HepG2 (cell line): ENCODE measurements around the gene GGA3. TPM values are rescaled to one million over a fixed set of nuclear protein-coding genes. Genes with fewer than 3 reads are reported as not detected.

Experiments
- HNF1A ChIP-seq, 2 experiments: sonication (generic) in 1 of 2; formaldehyde crosslinking in 1 of 2; IDR thresholded peaks; 2 replicates each; pipeline versions ENCODE4 v1.4.0 to v1.6.1; 2016 to 2020; ENCODE audit warnings: borderline replicate concordance in 1 of 2, low read depth in 1 of 2, mild to moderate bottlenecking in 1 of 2, missing genetic modification reagents in 1 of 2
- PTBP1 ChIP-seq: fragments of 200-400 bp; formaldehyde crosslinking; IDR thresholded peaks from 2 replicates; pipeline ENCODE4 v1.6.1; 2018; ENCODE audit warnings: low read length, low read depth; ENCODE audit not compliant: poor library complexity, severe bottlenecking
- XBP1 ChIP-seq: sonication (generic); formaldehyde crosslinking; IDR thresholded peaks from 2 replicates; pipeline ENCODE4 v1.5.0; 2020; ENCODE audit warnings: missing genetic modification reagents
- ZBTB10 ChIP-seq: sonication (generic); formaldehyde crosslinking; IDR thresholded peaks from 2 replicates; pipeline ENCODE4 v1.4.0; 2020; ENCODE audit warnings: missing genetic modification reagents, borderline replicate concordance
- ZHX1 ChIP-seq: sonication (generic); formaldehyde crosslinking; IDR thresholded peaks from 2 replicates; pipeline ENCODE4 v1.8.1; 2022; ENCODE audit warnings: low read depth, mild to moderate bottlenecking, missing genetic modification reagents
- ZNF160 ChIP-seq: sonication (generic); formaldehyde crosslinking; IDR thresholded peaks from 2 replicates; pipeline ENCODE4 v1.8.0; 2022; ENCODE audit warnings: mild to moderate bottlenecking, inconsistent platforms, missing genetic modification reagents
- ZNF264 ChIP-seq: sonication (generic); formaldehyde crosslinking; IDR thresholded peaks from 2 replicates; pipeline ENCODE4 v1.4.0; 2020; ENCODE audit warnings: missing genetic modification reagents
- ZNF687 ChIP-seq: sonication (generic); formaldehyde crosslinking; IDR thresholded peaks from 2 replicates; pipeline ENCODE4 v1.5.1; 2020; ENCODE audit warnings: mild to moderate bottlenecking, missing genetic modification reagents, moderate library complexity
- ZNF768 ChIP-seq: sonication (generic); formaldehyde crosslinking; IDR thresholded peaks from 2 replicates; pipeline ENCODE4 v1.4.0; 2020; ENCODE audit warnings: missing genetic modification reagents
- ZNF773 ChIP-seq: sonication (generic); formaldehyde crosslinking; IDR thresholded peaks from 2 replicates; pipeline ENCODE4 v1.4.0; 2020; ENCODE audit warnings: missing genetic modification reagents, borderline replicate concordance
- polyA plus RNA-seq, 8 experiments: library from polyadenylated mRNA; depleted of rRNA in 3 of 8; stranded (reverse) in 7 of 8; unstranded in 1 of 8; fragments of >200 nt; fragmentation: Illumina TruSeq in 4 of 8; extraction: Trizol in 4 of 8; gene quantifications; 2 replicates each; pipeline versions ENCODE4 v1.2.1 to v1.2.3, GENCODE V29; 2011 to 2016; ENCODE audit warnings: low read depth in 4 of 8, missing spikeins in 1 of 8, mixed read lengths in 1 of 8; ENCODE audit not compliant: insufficient read depth in 1 of 8
- total RNA-seq, 5 experiments: library from RNA; depleted of rRNA; stranded (reverse); fragments of >200 nt; fragmentation: Illumina TruSeq; extraction: Trizol; gene quantifications; 2 replicates each; pipeline ENCODE4 v1.2.3, GENCODE V29; 2016; ENCODE audit warnings: low read depth in 1 of 5
- TF ChIP-seq, protein P1 (sequence below): sonication (generic); formaldehyde crosslinking; IDR thresholded peaks from 2 replicates; pipeline ENCODE4 v1.4.0; 2020; ENCODE audit warnings: missing genetic modification reagents, borderline replicate concordance

GGA3 gene
- total and polyA plus RNA-seq, 2 of the 13 experiments (the other 11 are each of a cell fraction or from before 2014, with no cell fraction given): 28.4 to 43.7 TPM

DNA sequence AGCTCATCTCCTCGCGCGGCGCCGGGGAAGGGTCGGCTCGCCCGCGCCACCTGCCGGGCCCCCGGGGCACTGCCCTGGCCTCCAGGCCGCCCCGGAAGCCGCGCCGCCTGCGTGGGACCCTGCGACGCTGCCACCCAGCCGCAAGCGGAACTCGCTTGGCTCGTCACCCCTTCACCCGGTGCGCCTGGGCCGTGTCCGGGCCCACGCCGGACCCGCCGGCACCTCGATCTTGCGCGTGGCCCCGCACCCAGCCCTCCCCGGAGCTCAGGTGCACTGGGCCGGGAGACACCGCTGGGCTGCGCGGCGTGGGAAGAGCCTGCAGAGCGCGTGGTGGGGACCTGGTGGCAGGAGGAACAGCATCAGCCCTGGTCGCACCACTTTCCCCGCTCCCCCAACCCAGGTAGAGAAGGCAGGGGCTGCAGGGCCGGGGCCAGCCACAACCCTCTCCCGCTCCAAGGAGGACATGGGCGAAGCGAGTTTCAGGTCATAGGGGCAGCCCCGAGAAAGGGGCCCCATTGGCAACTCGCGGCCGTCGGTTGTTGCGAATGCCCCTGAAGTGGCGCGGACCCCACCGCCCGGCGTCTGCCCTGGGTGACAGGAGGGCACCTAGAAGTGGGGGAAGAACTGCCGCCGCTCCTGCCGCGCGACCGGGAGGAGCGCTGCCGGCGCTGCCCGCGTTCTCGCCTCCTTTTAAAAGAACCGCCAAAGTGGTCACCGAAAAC is 10.0 kb upstream of the GGA3 start (continued):
- TF ChIP-seq ZNF687 (CRISPR knock-in tag): peak; percentile 78
- peak; percentile 68; the same call in 1 of the 2 replicates for TF ChIP-seq ZNF773
- no peak; the same call in 1 of the 2 replicates for TF ChIP-seq ZHX1 (CRISPR knock-in tag)
- TF ChIP-seq HNF1A (IDR thresholded peaks at IDR 0.05; ENCODE audit: low read depth): no peak
- TF ChIP-seq HNF1A (CRISPR knock-in tag; IDR thresholded peaks at IDR 0.05; ENCODE audit: borderline replicate concordance): 0 out of 2 replicates have a peak, but pooled peaks have one; percentile 24
- TF ChIP-seq ZBTB10: no peak
- no peak for TF ChIP-seq PTBP1
- no peak for TF ChIP-seq ZNF264 (CRISPR knock-in tag)
- TF ChIP-seq, protein P1, sequence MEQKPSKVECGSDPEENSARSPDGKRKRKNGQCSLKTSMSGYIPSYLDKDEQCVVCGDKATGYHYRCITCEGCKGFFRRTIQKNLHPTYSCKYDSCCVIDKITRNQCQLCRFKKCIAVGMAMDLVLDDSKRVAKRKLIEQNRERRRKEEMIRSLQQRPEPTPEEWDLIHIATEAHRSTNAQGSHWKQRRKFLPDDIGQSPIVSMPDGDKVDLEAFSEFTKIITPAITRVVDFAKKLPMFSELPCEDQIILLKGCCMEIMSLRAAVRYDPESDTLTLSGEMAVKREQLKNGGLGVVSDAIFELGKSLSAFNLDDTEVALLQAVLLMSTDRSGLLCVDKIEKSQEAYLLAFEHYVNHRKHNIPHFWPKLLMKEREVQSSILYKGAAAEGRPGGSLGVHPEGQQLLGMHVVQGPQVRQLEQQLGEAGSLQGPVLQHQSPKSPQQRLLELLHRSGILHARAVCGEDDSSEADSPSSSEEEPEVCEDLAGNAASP: no peak
- TF ChIP-seq ZNF160 (CRISPR knock-in tag): peak; percentile 88
- no peak; the same call in 1 of the 2 replicates for TF ChIP-seq ZNF768 (CRISPR knock-in tag)
- TF ChIP-seq XBP1 (CRISPR knock-in tag): no peak
